GM21515 (cell line): Measurements from ENCODE around the gene OPN3.

Experiments
- ATAC-seq: cut with Tn5 transposase; IDR thresholded peaks from one replicate; pipeline ENCODE4 v1.9.1; 2021; ENCODE audit not compliant: unreplicated experiment

The OPN3 gene

DNA sequence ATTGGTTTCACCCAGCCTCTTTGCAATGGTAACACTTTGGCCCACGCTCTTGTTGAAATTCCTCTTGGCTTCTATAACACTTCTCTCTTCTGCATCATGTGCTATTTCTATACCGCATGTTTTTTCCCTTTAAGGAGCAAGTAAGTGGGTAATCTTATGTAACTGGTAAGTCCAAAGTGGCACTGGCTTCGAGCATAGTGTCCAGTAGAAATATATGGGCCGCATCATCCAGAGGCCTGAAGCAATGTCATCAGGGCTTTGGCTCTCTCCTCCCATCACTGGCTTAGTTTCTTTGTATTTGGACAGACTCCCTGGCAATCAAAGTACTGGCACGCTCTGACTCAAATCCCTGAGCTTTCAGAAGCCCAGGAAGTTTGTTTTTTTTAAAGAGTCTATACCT, 17.5 kb downstream of the OPN3 start:
- no peak for ATAC-seq

DNA sequence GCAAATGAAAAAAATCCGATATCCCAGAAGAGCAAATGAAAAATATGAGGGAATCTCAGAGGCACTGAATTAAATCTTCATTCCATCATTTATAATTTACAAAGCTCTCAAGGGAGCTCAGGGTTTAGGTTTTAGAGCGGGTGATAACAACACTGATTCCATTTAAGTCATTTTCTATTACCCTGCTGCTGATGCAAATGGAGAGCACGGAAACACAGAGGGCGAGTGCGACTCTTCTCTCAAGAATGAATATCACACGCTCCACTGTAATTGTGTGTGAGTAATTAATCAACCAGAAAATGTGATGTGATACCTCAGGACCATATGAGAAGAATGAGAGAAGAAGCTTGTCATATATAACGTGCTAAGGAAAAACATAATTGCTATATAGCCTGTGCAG, 22.7 kb downstream of the OPN3 start:
- ATAC-seq: no peak

DNA sequence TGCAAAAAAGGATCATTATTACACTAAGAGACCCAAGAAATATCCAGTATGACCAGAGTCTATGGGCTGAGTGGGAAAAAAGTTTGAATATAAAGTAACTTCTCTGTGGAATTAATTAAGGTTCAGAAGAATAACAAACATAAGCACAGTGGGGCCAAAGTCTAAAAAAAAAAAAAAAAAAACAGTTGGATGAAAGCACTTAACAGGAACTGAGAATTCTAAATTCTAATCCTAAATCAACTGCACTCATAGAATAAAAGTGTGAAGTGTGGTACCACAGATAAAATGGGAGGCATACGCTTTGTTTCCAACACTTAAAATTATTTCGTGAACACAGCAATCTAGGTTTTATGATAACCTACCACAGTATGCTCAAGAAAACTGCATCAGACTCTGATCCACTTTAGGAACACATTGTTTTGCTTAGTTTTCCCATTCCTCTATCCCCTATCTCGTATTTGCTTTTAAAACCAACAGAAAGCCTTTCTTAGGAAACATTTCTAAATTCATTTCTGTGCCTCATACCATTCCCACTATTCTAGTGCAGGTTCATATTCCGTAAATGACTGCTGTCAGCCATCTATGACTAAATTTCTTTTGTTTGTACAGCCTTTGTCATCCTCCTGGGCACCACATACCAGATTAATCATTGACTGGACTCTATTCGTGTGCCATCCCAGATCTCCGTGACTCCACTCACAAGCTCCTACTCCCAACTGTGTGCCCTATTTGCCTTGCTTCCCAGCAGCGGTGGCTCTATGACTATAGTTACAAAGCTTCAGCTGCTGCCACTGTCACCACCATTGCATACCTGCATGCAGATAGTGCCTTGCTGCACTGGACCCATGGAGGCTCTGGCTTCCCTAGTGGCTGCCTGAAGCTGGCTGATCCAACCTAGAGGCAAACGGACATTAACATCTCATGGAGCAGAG, 24.9 kb downstream of the OPN3 start:
- ATAC-seq: no peak

DNA sequence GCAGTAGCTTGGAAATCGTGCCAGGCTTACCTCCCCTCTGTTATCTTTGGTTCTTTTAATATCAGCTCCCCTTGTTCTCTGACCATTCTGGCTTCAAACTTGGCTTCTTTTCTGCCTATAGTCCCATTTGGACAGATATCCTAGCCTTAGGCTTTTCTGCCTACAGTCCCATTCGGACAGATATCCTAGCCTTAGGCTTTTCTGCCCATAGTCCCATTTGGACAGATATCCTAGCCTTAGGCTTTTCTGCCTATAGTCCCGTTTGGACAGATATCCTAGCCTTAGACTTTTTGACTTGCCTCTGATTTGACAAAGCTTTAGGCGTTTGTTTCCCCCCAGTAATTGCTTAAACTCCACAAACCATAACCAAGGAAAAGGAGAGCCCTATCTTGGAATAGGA, 25.6 kb downstream of the OPN3 start:
- ATAC-seq: no peak

DNA sequence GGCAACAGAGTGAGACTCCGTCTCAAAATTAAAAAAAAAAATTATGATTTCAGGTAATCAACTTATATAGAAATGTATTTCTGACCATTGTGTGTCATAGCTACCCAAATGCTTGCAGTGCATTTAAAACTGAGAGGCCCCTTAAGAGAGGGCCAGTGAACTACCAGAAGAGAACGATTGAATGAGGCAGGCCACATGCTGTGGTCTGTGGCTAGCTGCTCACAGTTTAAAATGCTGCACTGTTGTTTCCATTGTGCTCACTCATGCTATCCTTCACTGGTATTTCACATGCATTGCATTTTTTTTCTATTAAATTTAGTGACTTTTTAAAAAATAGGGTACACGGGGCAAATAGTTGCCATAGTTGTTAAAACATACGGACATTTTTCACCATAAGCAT, 26.0 kb downstream of the OPN3 start:
- no peak for ATAC-seq

DNA sequence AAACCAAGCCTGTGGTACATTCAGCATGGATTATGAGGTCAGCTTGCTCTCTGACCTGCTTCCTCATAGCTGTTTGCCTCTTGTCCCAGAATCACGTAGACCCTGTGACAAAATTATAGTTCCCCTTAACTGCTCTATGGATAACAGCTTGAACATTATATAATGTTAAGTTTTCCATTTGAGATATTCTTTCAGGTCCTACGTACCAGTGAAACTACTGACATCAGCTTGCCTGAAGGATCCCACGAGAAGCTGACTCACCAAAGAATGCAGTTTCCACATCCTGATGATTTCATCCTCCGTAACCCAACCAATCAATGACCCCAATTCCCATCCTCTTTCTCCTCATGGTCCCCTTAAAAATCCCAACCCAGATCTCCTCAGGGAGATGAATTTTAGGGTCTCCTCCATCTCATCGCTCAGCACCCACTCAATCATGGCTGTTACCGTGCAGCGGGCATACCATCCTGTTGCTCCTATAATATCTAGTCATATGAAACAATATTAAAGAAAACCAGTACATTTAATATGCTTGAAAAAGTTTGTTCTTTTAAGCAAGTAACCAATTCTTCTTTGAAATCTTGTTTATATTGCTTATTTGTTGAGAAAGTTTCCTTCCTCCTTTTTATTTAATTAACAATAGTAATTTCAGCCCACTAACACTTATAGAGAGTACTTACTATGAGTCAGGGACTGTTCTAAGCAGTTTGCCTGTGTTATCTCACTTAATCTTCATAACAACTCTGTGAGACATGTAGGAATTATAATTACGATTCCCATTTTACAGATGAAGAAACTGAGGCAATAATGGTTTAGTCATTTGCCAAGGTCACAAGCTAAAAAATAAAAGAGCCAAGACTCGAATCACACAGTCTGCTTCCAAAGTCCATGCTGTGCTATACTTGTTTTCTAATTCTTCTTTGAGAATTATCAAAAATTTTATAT, 27.4 kb downstream of the OPN3 start:
- no peak for ATAC-seq

DNA sequence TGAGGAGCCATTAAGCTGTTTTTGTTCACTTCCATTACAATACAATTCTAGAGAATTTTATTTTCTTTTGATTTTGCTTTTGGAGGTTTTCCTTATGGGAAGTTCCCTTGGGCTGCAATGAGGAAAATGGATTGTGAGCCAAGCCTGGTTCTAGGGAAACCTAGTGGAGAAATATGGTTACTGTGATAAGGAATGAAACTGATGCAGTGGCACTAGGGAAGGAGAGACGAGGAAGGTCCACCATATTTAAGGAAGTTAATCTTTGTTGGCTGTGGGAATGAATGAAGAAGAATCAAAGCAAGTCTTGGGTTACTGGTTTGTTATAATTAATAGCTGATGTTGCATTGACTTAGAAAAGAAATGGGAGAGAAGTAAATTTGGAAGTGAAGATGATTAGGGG, 28.4 kb downstream of the OPN3 start:
- ATAC-seq: no peak

DNA sequence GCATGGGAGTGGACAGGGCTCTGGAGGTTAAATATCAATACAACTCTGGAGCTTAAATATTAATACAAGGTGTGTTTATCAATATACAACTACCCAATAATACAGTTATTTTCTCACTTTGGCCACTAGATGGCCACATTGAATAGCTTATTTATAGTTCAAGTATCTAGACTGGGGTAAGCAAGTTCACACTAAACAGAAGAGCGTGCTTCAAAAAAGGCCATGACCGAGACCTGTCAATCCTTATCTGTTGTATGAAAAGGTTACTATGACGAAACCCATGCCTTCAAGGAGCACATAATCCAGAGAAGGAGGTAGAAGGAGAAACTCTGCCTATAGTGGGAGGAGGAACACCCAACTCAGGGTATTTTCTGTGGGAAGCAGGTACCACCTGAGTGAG, 29.1 kb downstream of the OPN3 start:
- ATAC-seq: peak; percentile 91

DNA sequence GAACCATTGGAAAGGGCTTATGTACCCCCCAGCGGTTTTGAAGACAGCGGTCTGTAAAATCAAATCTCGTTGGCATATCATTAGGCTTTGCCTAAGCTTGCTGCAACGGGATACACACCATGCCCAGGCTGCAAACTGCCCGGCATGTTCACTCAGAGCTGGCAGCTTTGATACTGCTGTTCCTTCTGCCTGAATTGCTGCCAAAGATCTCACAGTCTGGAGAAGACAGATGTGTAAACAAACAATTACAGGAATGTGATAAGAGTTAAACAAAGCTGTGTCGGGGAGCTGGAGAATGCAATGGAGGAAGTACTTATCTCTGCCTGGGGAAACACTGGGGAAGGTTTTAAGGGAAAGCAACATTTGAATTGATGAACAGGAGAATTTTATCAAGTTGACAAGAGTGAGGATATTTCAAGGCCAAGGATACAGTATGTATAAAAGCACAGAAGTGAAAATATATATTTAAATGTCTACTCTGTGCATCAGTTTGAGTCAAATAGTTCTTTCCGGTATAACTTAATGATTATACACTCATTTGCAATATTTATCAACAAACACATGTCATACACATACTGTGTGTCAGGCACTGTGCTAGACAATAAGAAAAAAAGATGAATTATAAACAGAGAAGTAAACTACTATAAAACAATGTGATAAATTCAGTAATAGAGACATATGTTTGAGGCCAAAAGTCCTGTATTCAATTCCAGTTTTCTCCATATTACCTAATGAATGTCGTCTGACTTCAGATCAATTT, 29.9 kb downstream of the OPN3 start:
- no peak for ATAC-seq

DNA sequence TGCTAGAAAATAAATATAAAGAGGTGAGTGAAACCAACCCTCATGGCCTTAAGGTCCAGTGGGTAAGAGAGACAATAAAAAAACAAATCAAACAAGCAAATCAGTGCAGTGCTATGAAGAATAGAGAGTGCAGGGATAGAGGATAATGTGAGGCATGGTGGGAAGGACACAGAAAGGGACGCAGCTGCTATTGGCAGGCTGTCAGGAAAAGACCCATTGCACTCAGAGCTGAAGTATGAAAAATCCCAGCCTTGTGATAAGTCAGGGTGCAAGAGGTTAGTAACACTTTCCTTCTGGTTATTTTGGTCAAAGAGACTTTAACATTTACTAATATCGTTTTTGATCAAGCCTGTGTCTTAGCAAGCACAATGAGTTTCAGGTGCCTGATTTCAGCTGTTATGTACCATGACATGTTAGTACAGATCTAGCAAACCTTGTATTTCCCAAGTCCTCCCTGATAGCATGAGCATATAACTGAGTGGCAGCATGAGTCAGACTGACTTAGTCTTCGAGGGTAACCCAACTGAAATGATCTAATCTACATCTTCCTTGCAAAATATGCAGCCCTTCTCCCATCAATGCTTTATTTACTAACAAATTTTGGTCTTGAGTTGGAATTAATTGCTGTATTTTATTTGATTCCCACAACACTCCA, 31.7 kb downstream of the OPN3 start:
- no peak for ATAC-seq

DNA sequence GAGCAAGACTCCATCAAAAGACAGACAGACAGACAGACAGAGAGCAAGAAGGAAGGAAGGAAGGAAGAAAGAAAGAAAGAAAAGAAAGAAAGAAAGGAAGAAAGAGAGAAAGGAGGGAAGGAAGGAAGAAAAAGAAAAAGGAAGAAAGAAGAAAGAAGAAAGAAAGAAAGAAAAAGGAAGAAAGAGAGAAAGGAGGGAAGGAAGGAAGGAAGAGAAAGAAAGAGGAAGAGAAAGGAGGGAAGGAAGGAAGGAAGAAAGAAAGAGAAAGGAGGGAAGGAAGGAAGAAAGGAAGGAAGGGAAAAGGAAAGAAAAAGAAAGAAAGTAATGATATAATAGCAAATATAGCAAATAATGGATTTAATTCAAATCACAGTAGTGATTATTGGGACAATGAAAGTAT, 32.7 kb downstream of the OPN3 start:
- ATAC-seq: no peak

DNA sequence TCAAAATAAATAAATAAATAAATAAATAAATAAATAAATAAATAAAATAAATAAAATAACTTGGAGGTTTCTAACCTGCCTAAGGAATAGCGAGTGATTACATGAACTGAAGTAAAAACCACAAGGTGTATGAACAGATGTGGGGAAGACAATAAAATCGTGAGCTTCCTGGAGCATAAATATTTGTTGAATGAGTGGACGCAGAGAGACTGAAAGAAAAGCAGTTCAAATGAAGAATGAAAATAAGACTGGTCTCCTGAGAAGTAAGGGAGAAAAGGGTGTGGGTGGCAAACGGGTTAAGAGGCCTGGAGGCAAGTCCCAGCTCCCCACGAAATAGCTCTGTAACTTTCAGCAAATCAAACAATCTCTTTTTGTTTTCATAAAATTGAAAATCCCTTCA, 33.6 kb downstream of the OPN3 start:
- ATAC-seq: no peak

DNA sequence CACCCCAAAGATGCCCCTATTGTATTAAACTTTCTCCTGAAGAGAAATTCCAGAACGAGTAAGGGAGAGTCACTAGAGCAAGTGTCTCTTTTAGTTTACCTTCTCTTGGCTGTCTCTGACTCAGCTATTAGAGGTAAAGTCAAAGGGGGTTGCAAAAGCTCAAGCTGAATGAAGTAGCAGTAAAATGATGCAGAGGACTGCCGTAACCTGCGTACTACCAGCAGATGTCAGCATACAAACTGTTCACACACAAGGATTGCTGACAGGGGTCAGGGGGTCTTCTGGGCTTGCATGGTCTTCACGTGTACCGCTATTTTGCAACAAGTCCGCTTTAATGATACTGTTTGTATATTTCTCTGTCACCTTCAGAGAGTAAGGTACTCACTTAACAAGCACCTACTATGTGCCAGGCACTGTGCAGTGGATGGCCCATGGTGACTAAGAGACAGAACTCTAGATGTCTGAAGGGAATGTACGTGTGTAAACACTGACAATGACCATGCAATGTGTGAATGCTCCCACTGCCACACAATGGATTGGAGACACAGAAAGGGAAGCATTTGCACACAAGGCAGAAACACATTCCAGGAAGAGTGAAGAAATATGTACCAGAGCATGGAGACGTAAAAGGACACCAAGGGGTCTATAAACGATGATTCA, 34.9 kb downstream of the OPN3 start:
- ATAC-seq: no peak

DNA sequence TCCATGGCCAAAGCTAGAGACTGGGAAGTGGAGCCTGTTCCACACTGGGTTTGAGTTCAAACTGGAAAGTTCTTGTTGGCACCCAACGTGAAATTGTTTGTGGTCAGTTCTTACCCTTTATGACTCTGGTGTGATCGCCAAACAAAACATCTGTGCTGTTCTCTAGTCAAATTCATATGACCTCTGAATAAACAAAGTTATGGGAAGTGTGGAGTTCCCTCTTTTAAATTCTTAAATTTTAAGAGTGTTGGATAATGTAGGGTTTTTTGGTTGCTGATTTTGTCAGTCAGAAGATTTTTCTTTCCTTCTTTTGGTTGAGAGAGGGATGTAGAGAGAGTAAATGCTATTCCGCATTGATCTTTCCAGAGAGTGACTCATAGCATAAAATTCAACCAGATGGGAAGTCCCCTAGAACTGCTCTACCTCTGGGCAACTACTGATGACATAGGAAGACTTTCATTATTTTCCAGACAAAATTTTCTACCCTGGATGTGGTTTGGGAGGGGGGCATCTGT, 36.4 kb downstream of the OPN3 start:
- ATAC-seq: no peak

DNA sequence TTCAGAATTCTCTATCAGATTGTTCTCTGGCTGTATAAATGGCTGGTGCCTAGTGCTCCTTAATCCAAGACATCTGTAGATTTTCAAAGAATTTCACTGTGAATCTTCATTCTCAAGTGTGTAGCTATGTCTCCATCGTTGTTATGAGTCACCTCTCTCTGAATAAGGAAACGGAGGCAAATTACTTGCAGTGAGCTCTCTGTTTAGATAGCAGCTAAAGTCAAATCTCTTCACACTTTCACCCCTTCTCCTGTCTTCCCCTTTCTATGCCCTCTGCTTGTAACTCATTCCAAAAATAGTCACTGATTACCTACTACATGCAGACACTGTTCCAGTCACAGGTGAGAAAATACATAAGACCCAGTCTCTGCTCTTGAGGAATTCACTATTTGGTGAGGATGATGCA, 39.7 kb downstream of the OPN3 start:
- ATAC-seq: peak; percentile 79

DNA sequence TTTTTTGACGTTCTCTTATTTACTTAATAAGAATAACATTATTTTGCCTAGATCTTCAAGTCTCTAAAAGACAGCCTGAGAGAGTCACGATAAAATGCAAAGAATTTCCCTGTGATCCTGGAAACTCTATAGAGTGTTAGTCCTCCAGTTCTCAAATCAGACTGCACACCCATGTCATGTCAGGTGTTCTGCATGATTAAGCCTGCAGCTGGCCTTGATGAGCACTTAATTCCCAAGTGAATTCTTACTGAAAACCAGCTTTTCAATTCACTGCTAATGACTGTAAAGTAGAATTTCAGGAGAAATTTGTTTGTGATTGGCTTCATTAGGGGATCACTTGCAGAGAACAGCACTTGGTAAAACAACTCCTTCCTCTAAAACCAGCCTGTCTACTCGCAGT, 41.9 kb downstream of the OPN3 start:
- no peak for ATAC-seq

DNA sequence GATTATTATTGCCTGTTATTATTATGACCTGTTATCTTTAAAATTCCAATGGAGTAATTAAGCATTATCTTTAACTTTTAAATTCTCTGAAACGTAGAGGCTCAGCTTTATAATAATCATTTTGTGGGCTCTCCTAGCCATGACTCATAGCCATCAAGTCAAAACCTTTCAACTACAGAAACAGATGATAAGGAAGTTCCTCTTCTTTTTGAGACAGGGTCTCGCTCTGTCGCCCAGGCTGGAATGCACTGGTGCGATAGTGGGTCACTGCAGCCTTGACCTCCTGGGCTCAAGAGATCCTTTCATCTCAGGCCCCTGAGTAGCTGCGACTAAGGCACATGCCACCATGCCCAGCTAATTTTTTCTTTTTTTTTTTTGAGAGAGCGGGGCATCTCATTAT, 43.5 kb downstream of the OPN3 start:
- ATAC-seq: no peak

DNA sequence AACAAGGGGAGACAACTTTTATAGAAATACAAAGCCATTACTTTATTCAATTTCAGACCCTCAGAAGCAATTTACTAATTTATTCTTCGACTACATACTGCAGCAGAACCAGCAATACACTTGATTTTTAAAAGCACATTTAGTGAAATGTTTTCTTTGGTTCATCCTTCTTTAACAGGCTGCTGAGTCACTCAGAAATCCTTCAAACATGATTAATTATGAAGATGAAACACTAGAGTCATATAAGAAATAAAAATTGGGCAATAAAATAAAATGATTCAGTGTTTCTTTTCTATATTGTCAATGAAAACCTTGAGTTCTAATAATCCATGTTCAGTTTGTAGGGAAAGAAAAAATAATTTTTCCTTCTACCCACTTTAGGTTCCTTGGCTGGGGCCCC, 47.0 kb downstream of the OPN3 start:
- no peak for ATAC-seq

DNA sequence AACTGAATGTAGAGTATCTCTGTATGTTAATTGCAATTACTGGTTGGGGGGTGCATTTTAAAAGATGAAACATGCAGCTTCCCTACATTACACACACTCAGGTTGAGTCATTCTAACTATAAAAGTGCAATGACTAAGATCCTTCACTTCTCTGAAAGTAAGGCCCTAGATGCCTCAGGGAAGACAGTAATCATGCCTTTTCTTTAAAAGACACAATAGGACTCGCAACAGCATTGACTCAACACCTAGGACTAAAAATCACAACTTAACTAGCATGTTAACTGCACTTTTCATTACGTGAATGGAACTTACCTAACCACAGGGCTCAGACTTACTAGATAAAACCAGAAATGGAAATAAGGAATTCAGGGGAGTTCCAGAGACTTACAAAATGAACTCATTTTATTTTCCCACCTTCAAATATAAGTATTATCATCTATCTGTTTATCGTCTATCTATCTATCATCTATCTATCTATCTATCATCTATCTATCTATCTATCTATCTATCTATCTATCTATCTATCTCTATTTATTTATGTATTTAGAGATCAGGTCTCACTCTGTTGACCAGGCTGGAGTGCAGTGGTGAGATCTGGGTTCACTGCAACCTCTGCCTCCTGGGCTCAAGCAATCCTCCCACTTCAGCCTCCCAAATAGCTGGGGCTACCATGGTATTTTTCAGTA, 47.8 kb downstream of the OPN3 start:
- no peak for ATAC-seq
